HFFc6 (cell line): ENCODE data around the gene SLC6A1. TPM values are rescaled to one million over a fixed set of nuclear protein-coding genes. Genes with fewer than 3 reads are reported as not detected.

ENCODE experiments used
- DNase-seq: peaks from one replicate; pipeline ENCODE4 v3.0.0-alpha.2; 2018
- H3K27ac Mint-ChIP-seq: 2 replicates; pipeline ENCODE4 v1.8.0; 2020; ENCODE audit warnings: mild to moderate bottlenecking, mixed read lengths
- H3K27me3 Mint-ChIP-seq: 2 replicates; pipeline ENCODE4 v1.8.0; 2021; ENCODE audit warnings: mild to moderate bottlenecking, moderate library complexity, mixed read lengths; ENCODE audit not compliant: insufficient read depth
- H3K36me3 Mint-ChIP-seq: 2 replicates; pipeline ENCODE4 v1.8.0; 2021; ENCODE audit warnings: low read depth, mixed read lengths
- H3K4me1 Mint-ChIP-seq: 2 replicates; pipeline ENCODE4 v1.8.0; 2020; ENCODE audit warnings: low read depth, mixed read lengths
- H3K4me3 Mint-ChIP-seq: 2 replicates; pipeline ENCODE4 v1.8.0; 2020; ENCODE audit warnings: mild to moderate bottlenecking, moderate library complexity, mixed read lengths
- H3K9me3 Mint-ChIP-seq: 2 replicates; pipeline ENCODE4 v1.8.0; 2020; ENCODE audit warnings: mild to moderate bottlenecking, mixed read lengths
- CTCF ChIP-seq: fragments of 200-600 bp; sonication (generic); IDR thresholded peaks from 2 replicates; pipeline ENCODE4 v1.5.0; 2021; ENCODE audit warnings: antibody characterized with exemption, mild to moderate bottlenecking
- total RNA-seq, 6 experiments: library from RNA; stranded (reverse); fragmentation: NEBNext Ultra II Directional; extraction: Animal tissue kit (Norgen Biotek cat#: 25700); gene quantifications; 2 replicates in 1 of 6; 3 replicates in 5 of 6; pipeline ENCODE4 v1.2.3, GENCODE V29; 2021

The SLC6A1 gene
- total RNA-seq, 6 experiments from 2014 or later: not detected

DNA sequence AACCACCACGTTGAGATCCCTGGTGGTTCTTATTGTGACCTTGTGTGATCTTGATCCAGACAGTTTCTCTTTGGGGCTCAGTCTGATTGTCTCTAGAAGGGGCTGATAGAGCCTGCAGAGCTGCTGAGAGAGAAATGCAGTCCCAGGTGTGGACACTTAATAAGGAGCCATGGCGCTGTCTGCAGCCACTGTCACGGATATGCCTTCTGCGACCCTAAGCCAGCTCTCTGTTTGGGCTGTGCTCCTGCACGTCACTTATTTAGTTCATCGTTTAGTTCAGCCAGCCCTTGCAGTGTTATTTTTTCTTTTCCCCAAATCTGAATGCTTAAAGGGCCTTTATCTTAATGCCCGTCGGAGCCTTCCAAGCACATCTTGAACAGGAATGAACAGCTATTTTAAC, 12.0 kb downstream of the SLC6A1 start:
- no peak for TF ChIP-seq CTCF
- Mint-ChIP-seq H3K4me1 (no peaks in the 10 kb centered on the region), H3K4me3 (no peak overlapping the region), H3K9me3 (no peaks in the 10 kb centered on the region), H3K36me3 (no peaks in the 10 kb centered on the region), H3K27me3 (peaks cover 41% of the 10 kb centered on the region), H3K27ac (no peak overlapping the region)
- DNase-seq: no peak

GRCh38 chr3:11005686-11006256, 13.2 kb downstream of the SLC6A1 start:
- no peak overlapping the region for H3K27ac Mint-ChIP-seq

DNA sequence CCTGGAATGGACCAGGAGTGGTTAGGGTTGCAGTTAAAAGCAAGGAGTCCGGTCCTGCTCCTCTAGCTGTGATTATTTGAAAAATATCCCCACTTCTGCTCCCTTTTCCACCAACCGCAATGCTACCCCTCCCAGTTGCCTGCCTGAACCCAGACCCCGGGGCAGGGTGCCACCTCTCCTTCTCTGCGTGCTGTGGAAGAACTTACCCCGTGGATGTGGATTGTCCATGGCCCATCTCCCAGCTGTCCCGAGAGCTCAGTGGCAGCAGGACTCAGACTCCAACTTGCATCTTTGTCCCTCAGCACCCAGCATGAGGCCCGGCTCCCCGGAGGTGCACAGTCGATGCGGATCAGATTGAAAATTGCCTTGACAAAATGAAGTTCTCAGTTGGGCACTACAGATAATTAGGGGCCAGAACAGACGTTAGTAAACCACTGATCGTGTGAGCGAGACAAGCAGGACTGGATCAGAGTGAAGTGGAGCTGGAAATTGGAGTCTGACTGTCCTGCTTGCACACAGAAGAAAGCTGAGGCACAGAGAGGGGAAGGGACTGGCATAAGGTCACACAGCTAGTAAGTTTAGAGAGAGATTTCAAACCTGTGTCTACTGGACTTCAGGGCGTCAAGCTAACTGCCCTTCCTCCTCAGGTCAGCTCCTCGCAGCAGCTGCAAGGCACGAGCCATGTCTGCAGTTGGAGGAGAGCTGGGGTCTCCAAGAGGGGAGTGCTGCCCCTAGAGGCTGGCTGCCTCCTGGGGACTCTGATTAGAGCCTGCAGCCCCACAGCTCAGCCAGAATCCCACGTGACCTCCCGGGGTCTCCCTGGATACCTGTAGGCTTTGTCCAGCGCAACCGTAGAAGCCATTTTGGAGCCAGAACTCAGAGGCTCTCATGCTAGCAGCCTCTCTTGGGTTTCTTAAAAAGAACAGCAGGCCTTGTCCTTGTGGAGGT, 14.7 kb downstream of the SLC6A1 start:
- no peaks in the 10 kb centered on the region for H3K9me3 Mint-ChIP-seq
- no peak for TF ChIP-seq CTCF
- no peaks in the 10 kb centered on the region for H3K36me3 Mint-ChIP-seq
- H3K4me1 Mint-ChIP-seq: no peaks in the 10 kb centered on the region
- H3K4me3 Mint-ChIP-seq: no peak overlapping the region
- DNase-seq: no peak
- no peak overlapping the region for H3K27ac Mint-ChIP-seq
- H3K27me3 Mint-ChIP-seq: peaks cover 35% of the 10 kb centered on the region

More at GRCh38 chr3:11005686-11006256, 13.2 kb downstream of the SLC6A1 start:
- no peaks in the 10 kb centered on the region for H3K36me3 Mint-ChIP-seq
- no peak for DNase-seq
- no peak overlapping the region for H3K4me3 Mint-ChIP-seq
- no peaks in the 10 kb centered on the region for H3K9me3 Mint-ChIP-seq
- H3K27me3 Mint-ChIP-seq: peaks cover 33% of the 10 kb centered on the region
- TF ChIP-seq CTCF: no peak
- no peaks in the 10 kb centered on the region for H3K4me1 Mint-ChIP-seq

DNA sequence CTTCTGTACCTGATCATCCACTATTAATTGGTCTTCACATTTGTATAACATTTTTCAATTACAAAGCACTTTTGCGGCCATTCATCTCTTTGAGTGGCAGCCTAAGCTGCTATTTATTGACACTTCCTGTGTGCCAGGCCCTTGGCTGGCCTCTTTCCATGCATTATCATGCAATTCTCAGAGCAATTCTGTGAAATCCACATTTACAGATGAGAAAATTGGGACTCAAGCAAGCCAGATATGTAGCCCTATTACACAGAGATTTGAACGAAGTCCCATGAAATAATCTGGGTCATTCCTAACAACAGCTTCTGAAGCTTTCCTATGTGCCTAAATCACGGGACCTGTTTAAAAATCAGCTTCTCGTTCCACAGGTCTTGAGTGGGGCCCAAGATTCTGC, 17.4 kb downstream of the SLC6A1 start:
- Mint-ChIP-seq H3K9me3 (no peaks in the 10 kb centered on the region), H3K27me3 (peaks cover 51% of the 10 kb centered on the region), H3K36me3 (no peaks in the 10 kb centered on the region), H3K4me1 (no peaks in the 10 kb centered on the region), H3K4me3 (no peak overlapping the region), H3K27ac (no peak overlapping the region)
- no peak for DNase-seq
- no peak for TF ChIP-seq CTCF

DNA sequence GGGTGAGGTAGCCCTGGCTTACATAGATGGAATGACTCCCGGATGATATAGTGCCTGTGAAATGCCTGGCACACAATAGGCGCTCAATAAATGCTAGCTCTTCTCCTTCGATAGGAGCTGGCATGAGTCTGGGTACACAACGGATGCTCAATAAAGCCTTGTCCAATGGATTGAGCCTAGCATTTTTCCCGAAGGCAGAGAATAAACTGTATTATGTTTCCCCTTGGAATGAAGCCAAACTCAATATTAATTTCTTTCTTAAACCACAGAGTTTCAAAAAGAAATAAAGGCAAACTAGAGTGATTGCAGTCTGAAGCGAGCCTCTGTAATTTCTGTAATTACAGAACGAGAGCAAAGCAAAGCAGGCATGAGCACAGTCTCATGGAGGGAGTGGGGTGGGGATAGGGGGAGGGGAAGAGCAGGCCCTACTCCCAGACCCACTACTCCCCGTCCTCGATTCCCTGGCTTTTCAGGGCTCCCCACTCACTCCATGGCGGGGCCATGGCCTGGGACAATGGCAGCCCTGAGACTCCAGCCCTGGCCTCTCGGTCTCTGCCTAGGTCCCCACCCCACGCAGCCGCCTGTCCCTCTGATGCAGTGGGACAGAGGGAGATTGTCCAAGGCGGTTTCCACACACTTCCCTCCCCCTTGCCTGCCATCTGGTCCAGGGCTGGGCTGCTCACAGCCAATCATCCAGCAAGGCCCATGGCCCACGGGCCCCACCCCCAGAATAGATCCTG, 18.0 kb downstream of the SLC6A1 start:
- no peak overlapping the region for H3K27ac Mint-ChIP-seq
- no peak overlapping the region for H3K4me3 Mint-ChIP-seq
- TF ChIP-seq CTCF: no peak
- no peaks in the 10 kb centered on the region for H3K9me3 Mint-ChIP-seq
- H3K27me3 Mint-ChIP-seq: peaks cover 45% of the 10 kb centered on the region
- no peak for DNase-seq
- H3K36me3 Mint-ChIP-seq: no peaks in the 10 kb centered on the region
- H3K4me1 Mint-ChIP-seq: no peaks in the 10 kb centered on the region
